Loucy (cell line): ENCODE results near the gene LNPK.

ENCODE experiments used
- H2AFZ ChIP-seq: fragments of 200-600 bp; sonication (generic); 2 replicates; pipeline ENCODE4 v1.6.0; 2016; ENCODE audit warnings: antibody characterized with exemption, mild to moderate bottlenecking, low read length, moderate library complexity
- H3F3A ChIP-seq: fragments of 200-600 bp; 2 replicates; pipeline ENCODE4 v1.6.0; 2016; ENCODE audit warnings: antibody characterized with exemption, low read depth, mild to moderate bottlenecking
- H3K27me3 ChIP-seq: fragments of 200-600 bp; sonication (generic); 2 replicates; pipeline ENCODE4 v1.6.1; 2014; ENCODE audit warnings: low read length, mild to moderate bottlenecking; ENCODE audit not compliant: insufficient read depth, poor library complexity, severe bottlenecking
- H3K36me3 ChIP-seq: fragments of 200-600 bp; sonication (generic); 2 replicates; pipeline ENCODE4 v1.6.1; 2016; ENCODE audit warnings: low read length; ENCODE audit not compliant: insufficient read depth
- H3K4me1 ChIP-seq: fragments of 200-600 bp; sonication (generic); 2 replicates; pipeline ENCODE4 v1.5.1; 2014; ENCODE audit warnings: low read length, mild to moderate bottlenecking; ENCODE audit not compliant: insufficient read depth, poor library complexity, severe bottlenecking
- H3K4me2 ChIP-seq: fragments of 200-600 bp; sonication (generic); 2 replicates; pipeline ENCODE4 v1.6.0; 2014; ENCODE audit warnings: antibody characterized with exemption, low read length, low read depth, mild to moderate bottlenecking; ENCODE audit not compliant: poor library complexity, severe bottlenecking
- H3K4me3 ChIP-seq: fragments of 200-600 bp; sonication (generic); 2 replicates; pipeline ENCODE4 v1.5.1; 2014; ENCODE audit warnings: low read length, mild to moderate bottlenecking, mixed read lengths; ENCODE audit not compliant: poor library complexity, severe bottlenecking
- H3K79me2 ChIP-seq: fragments of 200-600 bp; sonication (generic); 2 replicates; pipeline ENCODE4 v1.6.1; 2014; ENCODE audit warnings: low read length; ENCODE audit not compliant: insufficient read depth
- H3K9ac ChIP-seq: fragments of 200-600 bp; sonication (generic); 2 replicates; pipeline ENCODE4 v1.6.0; 2014; ENCODE audit warnings: mild to moderate bottlenecking, low read depth, low read length, moderate library complexity; ENCODE audit not compliant: poor library complexity, severe bottlenecking
- H3K9me2 ChIP-seq: fragments of 200-600 bp; sonication (generic); replicated peaks from 2 replicates; pipeline ENCODE4 v1.6.1; 2016; ENCODE audit warnings: low read depth, low read length, mixed read lengths
- H3K9me3 ChIP-seq: fragments of 200-600 bp; sonication (generic); 2 replicates; pipeline ENCODE4 v1.6.1; 2014; ENCODE audit warnings: mild to moderate bottlenecking, antibody characterized with exemption, low read length, low read depth; ENCODE audit not compliant: insufficient read depth
- H4K20me1 ChIP-seq: fragments of 200-600 bp; sonication (generic); 2 replicates; pipeline ENCODE4 v1.6.0; 2014; ENCODE audit warnings: antibody characterized with exemption, low read length, mild to moderate bottlenecking; ENCODE audit not compliant: insufficient read depth, poor library complexity, severe bottlenecking
- EZH2phosphoT487 ChIP-seq: fragments of 200-600 bp; IDR thresholded peaks from 2 replicates; pipeline ENCODE4 v1.6.1; 2018; ENCODE audit warnings: antibody characterized with exemption, mild to moderate bottlenecking, moderate library complexity, borderline replicate concordance
- TF ChIP-seq, protein P1 (sequence below): fragments of 200-600 bp; sonication (generic); conservative IDR thresholded peaks from 2 replicates; pipeline ENCODE4 v1.5.1; 2014; ENCODE audit warnings: mild to moderate bottlenecking, antibody characterized with exemption, low read length

Gene LNPK

DNA sequence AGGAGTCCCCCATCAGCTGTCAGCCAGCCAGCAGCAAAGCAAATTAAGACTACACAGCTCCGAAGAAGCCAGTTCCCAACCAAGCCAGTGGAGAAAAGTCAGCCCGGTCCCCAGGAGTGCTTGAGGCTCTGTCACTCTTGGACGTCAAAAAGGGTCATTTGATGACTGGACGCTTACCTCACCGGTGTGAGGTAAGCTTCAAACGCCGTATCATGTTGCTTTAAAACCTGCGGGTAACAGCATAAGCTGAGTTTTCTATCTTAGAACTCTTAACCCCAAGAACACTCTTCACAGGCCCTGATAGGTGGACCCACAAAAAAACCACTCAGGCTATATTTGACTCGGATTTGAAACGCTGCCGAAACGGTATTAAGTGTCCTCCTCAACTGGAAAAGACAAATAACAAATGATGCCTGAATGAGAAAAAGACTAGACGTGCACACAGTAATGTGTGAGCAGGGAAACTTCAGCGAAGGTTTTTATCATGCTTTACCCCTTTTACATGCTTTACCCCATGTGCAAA, 682 bp upstream of the LNPK start:
- Histone ChIP-seq H3K9ac (peak overlapping the region; percentile 86), H3K27me3 (no peaks in the 10 kb centered on the region), H3K4me2 (peak overlapping the region; percentile 87), H4K20me1 (peaks cover 22% of the 10 kb centered on the region), H3K4me1 (peaks cover 40% of the 10 kb centered on the region), H3K79me2 (peaks cover 41% of the 10 kb centered on the region), H3K36me3 (no peaks in the 10 kb centered on the region), H2AFZ (peak overlapping the region; percentile 97), H3F3A (no peaks in the 10 kb centered on the region), H3K9me3 (no peaks in the 10 kb centered on the region), H3K4me3 (peak overlapping the region; percentile 86), H3K9me2 (no peaks in the 10 kb centered on the region)
- TF ChIP-seq, protein P1, sequence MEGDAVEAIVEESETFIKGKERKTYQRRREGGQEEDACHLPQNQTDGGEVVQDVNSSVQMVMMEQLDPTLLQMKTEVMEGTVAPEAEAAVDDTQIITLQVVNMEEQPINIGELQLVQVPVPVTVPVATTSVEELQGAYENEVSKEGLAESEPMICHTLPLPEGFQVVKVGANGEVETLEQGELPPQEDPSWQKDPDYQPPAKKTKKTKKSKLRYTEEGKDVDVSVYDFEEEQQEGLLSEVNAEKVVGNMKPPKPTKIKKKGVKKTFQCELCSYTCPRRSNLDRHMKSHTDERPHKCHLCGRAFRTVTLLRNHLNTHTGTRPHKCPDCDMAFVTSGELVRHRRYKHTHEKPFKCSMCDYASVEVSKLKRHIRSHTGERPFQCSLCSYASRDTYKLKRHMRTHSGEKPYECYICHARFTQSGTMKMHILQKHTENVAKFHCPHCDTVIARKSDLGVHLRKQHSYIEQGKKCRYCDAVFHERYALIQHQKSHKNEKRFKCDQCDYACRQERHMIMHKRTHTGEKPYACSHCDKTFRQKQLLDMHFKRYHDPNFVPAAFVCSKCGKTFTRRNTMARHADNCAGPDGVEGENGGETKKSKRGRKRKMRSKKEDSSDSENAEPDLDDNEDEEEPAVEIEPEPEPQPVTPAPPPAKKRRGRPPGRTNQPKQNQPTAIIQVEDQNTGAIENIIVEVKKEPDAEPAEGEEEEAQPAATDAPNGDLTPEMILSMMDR: no peak
- TF ChIP-seq EZH2phosphoT487: no peak

DNA sequence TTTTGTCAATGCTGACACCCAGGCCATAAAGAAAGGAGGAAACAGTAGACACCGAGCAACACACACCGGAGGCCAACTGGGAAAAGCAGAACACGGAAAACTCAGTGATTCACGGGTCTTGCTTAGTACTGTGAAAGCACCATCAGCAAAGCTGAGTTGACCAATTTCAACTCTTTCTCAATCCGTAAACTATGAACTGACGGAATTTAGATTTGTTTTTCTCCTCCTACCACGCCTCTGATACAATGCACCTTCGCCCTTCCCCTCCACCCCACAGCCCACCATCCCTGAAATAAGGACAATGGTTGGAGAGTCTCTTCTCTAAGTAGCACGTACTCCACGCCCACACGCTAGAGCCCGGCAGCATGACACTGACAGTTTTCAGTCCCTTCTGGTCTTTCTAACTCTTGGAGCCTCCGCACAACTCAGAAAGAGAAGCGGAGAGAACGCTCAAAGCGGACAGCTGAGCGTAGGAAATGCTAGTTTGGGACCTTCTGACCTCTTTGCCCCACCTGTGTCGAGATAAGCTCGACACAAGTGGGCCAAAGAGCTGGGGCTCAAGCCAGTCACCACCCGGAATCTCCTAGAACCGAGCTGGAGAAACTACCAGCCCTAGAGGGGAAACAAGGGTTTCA, 669 bp downstream of the LNPK start:
- Histone ChIP-seq H3F3A (no peaks in the 10 kb centered on the region), H3K4me1 (peaks cover 53% of the 10 kb centered on the region)

DNA sequence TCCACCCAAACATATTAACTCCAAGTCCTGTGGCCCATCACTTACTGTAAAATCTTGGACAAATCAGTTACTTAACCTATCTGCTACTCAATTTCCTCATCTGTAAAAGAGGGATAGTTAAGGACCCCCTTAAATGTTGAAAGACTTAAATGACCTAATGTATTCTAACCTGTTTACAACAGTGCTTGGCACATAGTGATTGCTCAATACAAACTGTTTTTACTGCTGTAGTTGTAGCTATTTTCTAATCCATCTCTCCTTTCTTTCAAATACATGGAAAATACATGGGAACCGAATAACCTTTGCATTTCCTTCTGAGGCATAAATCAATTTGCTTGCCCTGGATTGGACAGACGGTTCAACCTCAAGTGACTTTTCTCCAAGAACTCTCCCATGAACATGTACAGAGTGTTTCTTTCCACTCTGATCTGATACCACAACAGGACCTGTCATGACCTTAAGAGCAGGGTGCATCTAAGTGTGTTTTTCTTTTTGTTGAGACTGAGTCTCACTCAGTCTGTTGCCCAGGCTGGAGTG, 2.7 kb downstream of the LNPK start:
- Histone ChIP-seq H3K4me1 (peaks cover 49% of the 10 kb centered on the region), H2AFZ (no peak overlapping the region), H3K9ac (peak overlapping the region; percentile 34), H3K4me2 (peak overlapping the region; percentile 87), H3K9me2 (no peaks in the 10 kb centered on the region), H3K36me3 (no peaks in the 10 kb centered on the region), H3K79me2 (peaks cover 75% of the 10 kb centered on the region), H3K27me3 (no peaks in the 10 kb centered on the region), H3K9me3 (no peaks in the 10 kb centered on the region), H3F3A (no peaks in the 10 kb centered on the region), H3K4me3 (peak overlapping the region; percentile 86), H4K20me1 (peaks cover 42% of the 10 kb centered on the region)
- TF ChIP-seq, protein P1: no peak
- no peak for TF ChIP-seq EZH2phosphoT487

More for the DNA sequence above, 669 bp downstream of the LNPK start:
- Histone ChIP-seq H3K9me3 (no peaks in the 10 kb centered on the region), H2AFZ (peak overlapping the region; percentile 97), H3K9me2 (no peaks in the 10 kb centered on the region), H3K27me3 (no peaks in the 10 kb centered on the region), H3K9ac (peak overlapping the region; percentile 86), H3K36me3 (no peaks in the 10 kb centered on the region), H3K79me2 (peaks cover 55% of the 10 kb centered on the region), H3K4me3 (peak overlapping the region; percentile 86), H3K4me2 (peak overlapping the region; percentile 87), H4K20me1 (peaks cover 32% of the 10 kb centered on the region)
- TF ChIP-seq EZH2phosphoT487: no peak
- TF ChIP-seq, protein P1: no peak; the same call in 1 of the 2 replicates
